Measurements from ENCODE around the gene PAQR5. TPM values are rescaled to one million over a fixed set of nuclear protein-coding genes. Genes with fewer than 3 reads are reported as not detected.

The PAQR5 gene
- total and polyA plus RNA-seq, 9 of the 15 experiments (the other 6 are each of a cell fraction or from before 2014, with no cell fraction given), result 0.04 to 0.08 TPM; not detected in 7

DNA sequence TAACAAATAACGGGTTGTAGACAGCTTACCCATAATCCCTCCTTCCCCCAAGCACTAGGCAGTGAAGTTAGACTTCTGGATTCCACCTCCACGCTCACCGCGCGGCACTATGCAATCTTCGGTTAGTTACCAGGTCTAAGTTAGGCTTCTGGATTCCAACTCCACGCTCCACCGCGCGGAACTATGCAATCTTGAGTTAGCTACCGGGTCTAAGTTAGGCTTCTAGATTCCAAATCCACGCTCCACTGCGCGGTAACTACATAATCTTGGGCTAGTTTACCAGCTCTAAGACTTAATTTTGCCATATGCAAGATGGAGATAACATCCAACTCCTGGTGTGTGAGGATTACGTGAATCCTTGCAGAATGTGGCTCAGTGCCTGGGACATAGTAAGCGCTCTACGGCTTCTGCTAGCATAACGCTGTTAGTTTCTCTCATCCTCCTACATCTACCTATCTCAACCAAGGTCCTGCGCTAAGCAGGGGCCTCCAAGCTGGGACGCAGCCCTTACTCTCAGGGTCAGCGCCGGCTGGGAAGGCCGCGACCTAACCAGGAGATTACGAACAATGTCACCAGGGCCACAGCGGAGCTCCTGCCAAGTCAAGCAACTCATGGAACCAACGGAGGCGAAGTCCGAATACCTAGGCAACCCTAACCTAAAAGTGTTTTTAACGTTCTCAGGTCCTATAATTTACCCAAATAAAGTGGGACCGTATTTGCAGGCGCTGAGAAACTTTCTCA lies 153.4 kb downstream of the PAQR5 start (continued):
- TF ChIP-seq, protein P1, sequence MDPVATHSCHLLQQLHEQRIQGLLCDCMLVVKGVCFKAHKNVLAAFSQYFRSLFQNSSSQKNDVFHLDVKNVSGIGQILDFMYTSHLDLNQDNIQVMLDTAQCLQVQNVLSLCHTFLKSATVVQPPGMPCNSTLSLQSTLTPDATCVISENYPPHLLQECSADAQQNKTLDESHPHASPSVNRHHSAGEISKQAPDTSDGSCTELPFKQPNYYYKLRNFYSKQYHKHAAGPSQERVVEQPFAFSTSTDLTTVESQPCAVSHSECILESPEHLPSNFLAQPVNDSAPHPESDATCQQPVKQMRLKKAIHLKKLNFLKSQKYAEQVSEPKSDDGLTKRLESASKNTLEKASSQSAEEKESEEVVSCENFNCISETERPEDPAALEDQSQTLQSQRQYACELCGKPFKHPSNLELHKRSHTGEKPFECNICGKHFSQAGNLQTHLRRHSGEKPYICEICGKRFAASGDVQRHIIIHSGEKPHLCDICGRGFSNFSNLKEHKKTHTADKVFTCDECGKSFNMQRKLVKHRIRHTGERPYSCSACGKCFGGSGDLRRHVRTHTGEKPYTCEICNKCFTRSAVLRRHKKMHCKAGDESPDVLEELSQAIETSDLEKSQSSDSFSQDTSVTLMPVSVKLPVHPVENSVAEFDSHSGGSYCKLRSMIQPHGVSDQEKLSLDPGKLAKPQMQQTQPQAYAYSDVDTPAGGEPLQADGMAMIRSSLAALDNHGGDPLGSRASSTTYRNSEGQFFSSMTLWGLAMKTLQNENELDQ (CRISPR knock-in tag; IDR thresholded peaks at IDR 0.05; ENCODE audit: borderline replicate concordance), result no peak
- TF ChIP-seq ZNF140 (CRISPR knock-in tag; IDR thresholded peaks at IDR 0.05) (no peak), ETS2 (tag; IDR thresholded peaks at IDR 0.05; ENCODE audit: borderline replicate concordance, poor library complexity, severe bottlenecking) (no peak), PHF20 (IDR thresholded peaks at IDR 0.05; ENCODE audit: partially characterized antibody) (peak; percentile 14), SMARCE1 (IDR thresholded peaks at IDR 0.05) (peak; percentile 65; the same call in 1 of the 2 replicates), MTF1 (CRISPR knock-in tag; IDR thresholded peaks at IDR 0.05; ENCODE audit: borderline replicate concordance) (no peak), PTBP1 (IDR thresholded peaks at IDR 0.05; ENCODE audit: low read depth, low read length) (0 out of 2 replicates have a peak, but pooled peaks have one; percentile 36), MEIS2 (IDR thresholded peaks at IDR 0.05; ENCODE audit: partially characterized antibody) (peak; percentile 24), MYBL2 (IDR thresholded peaks at IDR 0.05; ENCODE audit: low read depth) (no peak), MYBL2 (CRISPR knock-in tag; IDR thresholded peaks at IDR 0.05; ENCODE audit: borderline replicate concordance) (no peak)
- TF ChIP-seq, protein P2, sequence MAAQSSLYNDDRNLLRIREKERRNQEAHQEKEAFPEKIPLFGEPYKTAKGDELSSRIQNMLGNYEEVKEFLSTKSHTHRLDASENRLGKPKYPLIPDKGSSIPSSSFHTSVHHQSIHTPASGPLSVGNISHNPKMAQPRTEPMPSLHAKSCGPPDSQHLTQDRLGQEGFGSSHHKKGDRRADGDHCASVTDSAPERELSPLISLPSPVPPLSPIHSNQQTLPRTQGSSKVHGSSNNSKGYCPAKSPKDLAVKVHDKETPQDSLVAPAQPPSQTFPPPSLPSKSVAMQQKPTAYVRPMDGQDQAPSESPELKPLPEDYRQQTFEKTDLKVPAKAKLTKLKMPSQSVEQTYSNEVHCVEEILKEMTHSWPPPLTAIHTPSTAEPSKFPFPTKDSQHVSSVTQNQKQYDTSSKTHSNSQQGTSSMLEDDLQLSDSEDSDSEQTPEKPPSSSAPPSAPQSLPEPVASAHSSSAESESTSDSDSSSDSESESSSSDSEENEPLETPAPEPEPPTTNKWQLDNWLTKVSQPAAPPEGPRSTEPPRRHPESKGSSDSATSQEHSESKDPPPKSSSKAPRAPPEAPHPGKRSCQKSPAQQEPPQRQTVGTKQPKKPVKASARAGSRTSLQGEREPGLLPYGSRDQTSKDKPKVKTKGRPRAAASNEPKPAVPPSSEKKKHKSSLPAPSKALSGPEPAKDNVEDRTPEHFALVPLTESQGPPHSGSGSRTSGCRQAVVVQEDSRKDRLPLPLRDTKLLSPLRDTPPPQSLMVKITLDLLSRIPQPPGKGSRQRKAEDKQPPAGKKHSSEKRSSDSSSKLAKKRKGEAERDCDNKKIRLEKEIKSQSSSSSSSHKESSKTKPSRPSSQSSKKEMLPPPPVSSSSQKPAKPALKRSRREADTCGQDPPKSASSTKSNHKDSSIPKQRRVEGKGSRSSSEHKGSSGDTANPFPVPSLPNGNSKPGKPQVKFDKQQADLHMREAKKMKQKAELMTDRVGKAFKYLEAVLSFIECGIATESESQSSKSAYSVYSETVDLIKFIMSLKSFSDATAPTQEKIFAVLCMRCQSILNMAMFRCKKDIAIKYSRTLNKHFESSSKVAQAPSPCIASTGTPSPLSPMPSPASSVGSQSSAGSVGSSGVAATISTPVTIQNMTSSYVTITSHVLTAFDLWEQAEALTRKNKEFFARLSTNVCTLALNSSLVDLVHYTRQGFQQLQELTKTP (IDR thresholded peaks at IDR 0.05; ENCODE audit: low read depth in 1 of 2, partially characterized antibody in 2 of 2), result peak; percentile 62 to 74
- TF ChIP-seq, protein P3, sequence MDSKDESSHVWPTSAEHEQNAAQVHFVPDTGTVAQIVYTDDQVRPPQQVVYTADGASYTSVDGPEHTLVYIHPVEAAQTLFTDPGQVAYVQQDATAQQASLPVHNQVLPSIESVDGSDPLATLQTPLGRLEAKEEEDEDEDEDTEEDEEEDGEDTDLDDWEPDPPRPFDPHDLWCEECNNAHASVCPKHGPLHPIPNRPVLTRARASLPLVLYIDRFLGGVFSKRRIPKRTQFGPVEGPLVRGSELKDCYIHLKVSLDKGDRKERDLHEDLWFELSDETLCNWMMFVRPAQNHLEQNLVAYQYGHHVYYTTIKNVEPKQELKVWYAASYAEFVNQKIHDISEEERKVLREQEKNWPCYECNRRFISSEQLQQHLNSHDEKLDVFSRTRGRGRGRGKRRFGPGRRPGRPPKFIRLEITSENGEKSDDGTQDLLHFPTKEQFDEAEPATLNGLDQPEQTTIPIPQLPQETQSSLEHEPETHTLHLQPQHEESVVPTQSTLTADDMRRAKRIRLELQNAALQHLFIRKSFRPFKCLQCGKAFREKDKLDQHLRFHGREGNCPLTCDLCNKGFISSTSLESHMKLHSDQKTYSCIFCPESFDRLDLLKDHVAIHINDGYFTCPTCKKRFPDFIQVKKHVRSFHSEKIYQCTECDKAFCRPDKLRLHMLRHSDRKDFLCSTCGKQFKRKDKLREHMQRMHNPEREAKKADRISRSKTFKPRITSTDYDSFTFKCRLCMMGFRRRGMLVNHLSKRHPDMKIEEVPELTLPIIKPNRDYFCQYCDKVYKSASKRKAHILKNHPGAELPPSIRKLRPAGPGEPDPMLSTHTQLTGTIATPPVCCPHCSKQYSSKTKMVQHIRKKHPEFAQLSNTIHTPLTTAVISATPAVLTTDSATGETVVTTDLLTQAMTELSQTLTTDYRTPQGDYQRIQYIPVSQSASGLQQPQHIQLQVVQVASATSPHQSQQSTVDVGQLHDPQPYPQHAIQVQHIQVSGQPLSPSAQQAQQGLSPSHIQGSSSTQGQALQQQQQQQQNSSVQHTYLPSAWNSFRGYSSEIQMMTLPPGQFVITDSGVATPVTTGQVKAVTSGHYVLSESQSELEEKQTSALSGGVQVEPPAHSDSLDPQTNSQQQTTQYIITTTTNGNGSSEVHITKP (IDR thresholded peaks at IDR 0.05; ENCODE audit: partially characterized antibody), result peak; percentile 83
- TF ChIP-seq, protein P4, sequence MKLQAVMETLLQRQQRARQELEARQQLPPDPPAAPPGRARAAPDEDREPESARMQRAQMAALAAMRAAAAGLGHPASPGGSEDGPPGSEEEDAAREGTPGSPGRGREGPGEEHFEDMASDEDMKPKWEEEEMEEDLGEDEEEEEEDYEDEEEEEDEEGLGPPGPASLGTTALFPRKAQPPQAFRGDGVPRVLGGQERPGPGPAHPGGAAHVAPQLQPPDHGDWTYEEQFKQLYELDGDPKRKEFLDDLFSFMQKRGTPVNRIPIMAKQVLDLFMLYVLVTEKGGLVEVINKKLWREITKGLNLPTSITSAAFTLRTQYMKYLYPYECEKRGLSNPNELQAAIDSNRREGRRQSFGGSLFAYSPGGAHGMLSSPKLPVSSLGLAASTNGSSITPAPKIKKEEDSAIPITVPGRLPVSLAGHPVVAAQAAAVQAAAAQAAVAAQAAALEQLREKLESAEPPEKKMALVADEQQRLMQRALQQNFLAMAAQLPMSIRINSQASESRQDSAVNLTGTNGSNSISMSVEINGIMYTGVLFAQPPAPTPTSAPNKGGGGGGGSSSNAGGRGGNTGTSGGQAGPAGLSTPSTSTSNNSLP (IDR thresholded peaks at IDR 0.05; ENCODE audit: borderline replicate concordance, low read depth, low read length), result no peak
